Lower lobe of right lung (tissue), 2 donors: ENCODE data around the gene ILDR1. TPM values are rescaled to one million over a fixed set of nuclear protein-coding genes. Genes with fewer than 3 reads are reported as not detected.

Experiments
- ATAC-seq, 2 donors: fragments of 200-7000 bp; cut with Tn5 transposase; one replicate each; pipeline ENCODE4 v1.9.1; 2020 to 2022; ENCODE audit warnings: mild to moderate bottlenecking in 2 of 2, moderate library complexity in 2 of 2
- DNase-seq: peaks from one replicate; pipeline ENCODE4 v3.0.0-alpha.2; 2020
- H3K27ac ChIP-seq: fragments of 200-600 bp; one replicate; pipeline ENCODE4 v1.8.0; 2022
- H3K27me3 ChIP-seq: fragments of 200-600 bp; one replicate; pipeline ENCODE4 v1.8.0; 2022; ENCODE audit warnings: low read depth
- H3K36me3 ChIP-seq: fragments of 200-600 bp; one replicate; pipeline ENCODE4 v1.8.0; 2022; ENCODE audit warnings: mild to moderate bottlenecking
- H3K4me1 ChIP-seq: fragments of 200-600 bp; one replicate; pipeline ENCODE4 v1.8.0; 2022
- H3K4me3 ChIP-seq: fragments of 200-600 bp; one replicate; pipeline ENCODE4 v1.8.0; 2022; ENCODE audit warnings: mild to moderate bottlenecking
- H3K9me3 ChIP-seq: fragments of 200-600 bp; one replicate; pipeline ENCODE4 v1.8.0; 2022
- CTCF ChIP-seq: fragments of 200-600 bp; IDR thresholded peaks from one replicate; pipeline ENCODE4 v1.8.0; 2022; ENCODE audit warnings: antibody characterized with exemption, mild to moderate bottlenecking
- intact Hi-C: fragments of 100-400 bp; cut with DNase I; formaldehyde crosslinking; loops from one replicate; pipeline ENCODE4 v1.11.0; 2022
- total RNA-seq: library from RNA; stranded (reverse); fragmentation: NEBNext Ultra II Directional; extraction: Animal tissue kit (Norgen Biotek cat#: 25700); gene quantifications from one replicate; pipeline ENCODE4 v1.2.1, GENCODE V29; 2021
- donor health status: DM: no; HTN: yes; CAD: no; lungs with severe emphysema.

The ILDR1 gene
- total RNA-seq, 1 donor from 2014 or later, result 8.3 TPM

GRCh38 chr3:122030381-122031122, 8.5 kb upstream of the ILDR1 start:
- Histone ChIP-seq H3K4me3 (no peak overlapping the region), H3K4me1 (no peaks in the 10 kb centered on the region), H3K36me3 (no peaks in the 10 kb centered on the region), H3K27ac (no peak overlapping the region), H3K27me3 (no peaks in the 10 kb centered on the region), H3K9me3 (no peaks in the 10 kb centered on the region)
- intact Hi-C loops, result no loop called here
- ATAC-seq, result no peak
- no peak for TF ChIP-seq CTCF
- no peak for DNase-seq

GRCh38 chr3:122025296-122025695, 3.2 kb upstream of the ILDR1 start:
- TF ChIP-seq CTCF, result no peak
- H3K27ac ChIP-seq, result no peak overlapping the region
- H3K4me3 ChIP-seq, result no peak overlapping the region
- intact Hi-C loops, result no loop called here
- H3K4me1 ChIP-seq, result no peaks in the 10 kb centered on the region
- DNase-seq (no peak), ATAC-seq (no peak)
- H3K36me3 ChIP-seq, result no peaks in the 10 kb centered on the region
- no peaks in the 10 kb centered on the region for H3K9me3 ChIP-seq
- peaks cover 4% of the 10 kb centered on the region for H3K27me3 ChIP-seq

GRCh38 chr3:122024800-122025199, 2.8 kb upstream of the ILDR1 start:
- DNase-seq, result no peak
- H3K36me3 ChIP-seq, result no peaks in the 10 kb centered on the region
- no peaks in the 10 kb centered on the region for H3K9me3 ChIP-seq
- H3K4me1 ChIP-seq, result no peaks in the 10 kb centered on the region
- H3K27ac ChIP-seq, result no peak overlapping the region
- H3K27me3 ChIP-seq, result peaks cover 4% of the 10 kb centered on the region
- H3K4me3 ChIP-seq, result no peak overlapping the region
- no peak for TF ChIP-seq CTCF
- no peak for ATAC-seq
- intact Hi-C loops, result no loop called here

- TF ChIP-seq CTCF, result no peak
- Histone ChIP-seq H3K4me3 (no peak overlapping the region), H3K27ac (no peak overlapping the region), H3K9me3 (no peaks in the 10 kb centered on the region), H3K4me1 (no peaks in the 10 kb centered on the region), H3K36me3 (no peaks in the 10 kb centered on the region), H3K27me3 (peaks cover 4% of the 10 kb centered on the region)
- no peak for ATAC-seq
- intact Hi-C loops, result no loop called here
- no peak for DNase-seq
These were observed 1.4 kb upstream of the ILDR1 start for GRCh38 chr3:122023335-122023910.

- no peak for ATAC-seq
- Histone ChIP-seq H3K9me3 (no peaks in the 10 kb centered on the region), H3K4me1 (no peaks in the 10 kb centered on the region), H3K27me3 (peaks cover 4% of the 10 kb centered on the region), H3K36me3 (no peaks in the 10 kb centered on the region), H3K4me3 (peak overlapping the region; percentile 59), H3K27ac (no peak overlapping the region)
- TF ChIP-seq CTCF, result no peak
- intact Hi-C loops, result no loop called here
- DNase-seq, result no peak
These were observed 1.0 kb downstream of the ILDR1 start for GRCh38 chr3:122021037-122021436.
